D721Med (cell line): ENCODE measurements around the gene LGR6.
A peak's percentile ranks its signal among the peaks of the same experiment; 100 is the strongest.

Experiments
- DNase-seq: peaks from one replicate; pipeline ENCODE4 v3.0.0; 2011; ENCODE audit warnings: low spot score; ENCODE audit not compliant: insufficient read length
- FAIRE-seq: peaks from 2 replicates; lab custom pipeline; 2011; peaks lifted over from hg19 to GRCh38; lab: Jason Lieb, UNC
- TF ChIP-seq, protein P1 (sequence below): IDR thresholded peaks from 2 replicates; pipeline ENCODE4 v1.5.1; 2012; ENCODE audit warnings: mild to moderate bottlenecking, control low read depth; ENCODE audit not compliant: insufficient read depth; ENCODE audit errors: missing control alignments

The LGR6 gene

DNA sequence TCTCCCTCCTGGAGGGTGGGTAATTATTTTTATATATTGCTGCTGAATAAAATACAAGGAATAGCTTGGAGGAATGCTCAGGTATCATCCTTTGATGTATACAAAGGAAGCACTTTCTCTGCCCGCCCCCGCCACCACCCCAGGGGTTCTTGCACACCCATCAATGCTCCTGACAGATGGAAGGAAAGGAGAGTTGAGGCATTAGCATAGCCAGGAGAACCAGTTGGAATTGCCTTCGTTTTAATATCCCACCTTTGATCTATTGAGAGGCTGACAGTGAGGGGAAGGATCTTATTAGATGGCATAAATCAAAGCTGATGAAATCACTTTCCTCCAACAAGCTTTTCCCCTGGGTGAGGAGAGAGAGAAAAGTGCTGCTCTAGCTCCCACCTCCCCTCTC lies 71.1 kb downstream of the LGR6 start:
- TF ChIP-seq, protein P1, sequence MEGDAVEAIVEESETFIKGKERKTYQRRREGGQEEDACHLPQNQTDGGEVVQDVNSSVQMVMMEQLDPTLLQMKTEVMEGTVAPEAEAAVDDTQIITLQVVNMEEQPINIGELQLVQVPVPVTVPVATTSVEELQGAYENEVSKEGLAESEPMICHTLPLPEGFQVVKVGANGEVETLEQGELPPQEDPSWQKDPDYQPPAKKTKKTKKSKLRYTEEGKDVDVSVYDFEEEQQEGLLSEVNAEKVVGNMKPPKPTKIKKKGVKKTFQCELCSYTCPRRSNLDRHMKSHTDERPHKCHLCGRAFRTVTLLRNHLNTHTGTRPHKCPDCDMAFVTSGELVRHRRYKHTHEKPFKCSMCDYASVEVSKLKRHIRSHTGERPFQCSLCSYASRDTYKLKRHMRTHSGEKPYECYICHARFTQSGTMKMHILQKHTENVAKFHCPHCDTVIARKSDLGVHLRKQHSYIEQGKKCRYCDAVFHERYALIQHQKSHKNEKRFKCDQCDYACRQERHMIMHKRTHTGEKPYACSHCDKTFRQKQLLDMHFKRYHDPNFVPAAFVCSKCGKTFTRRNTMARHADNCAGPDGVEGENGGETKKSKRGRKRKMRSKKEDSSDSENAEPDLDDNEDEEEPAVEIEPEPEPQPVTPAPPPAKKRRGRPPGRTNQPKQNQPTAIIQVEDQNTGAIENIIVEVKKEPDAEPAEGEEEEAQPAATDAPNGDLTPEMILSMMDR: no peak
- DNase-seq (no peak), FAIRE-seq (no peak)

DNA sequence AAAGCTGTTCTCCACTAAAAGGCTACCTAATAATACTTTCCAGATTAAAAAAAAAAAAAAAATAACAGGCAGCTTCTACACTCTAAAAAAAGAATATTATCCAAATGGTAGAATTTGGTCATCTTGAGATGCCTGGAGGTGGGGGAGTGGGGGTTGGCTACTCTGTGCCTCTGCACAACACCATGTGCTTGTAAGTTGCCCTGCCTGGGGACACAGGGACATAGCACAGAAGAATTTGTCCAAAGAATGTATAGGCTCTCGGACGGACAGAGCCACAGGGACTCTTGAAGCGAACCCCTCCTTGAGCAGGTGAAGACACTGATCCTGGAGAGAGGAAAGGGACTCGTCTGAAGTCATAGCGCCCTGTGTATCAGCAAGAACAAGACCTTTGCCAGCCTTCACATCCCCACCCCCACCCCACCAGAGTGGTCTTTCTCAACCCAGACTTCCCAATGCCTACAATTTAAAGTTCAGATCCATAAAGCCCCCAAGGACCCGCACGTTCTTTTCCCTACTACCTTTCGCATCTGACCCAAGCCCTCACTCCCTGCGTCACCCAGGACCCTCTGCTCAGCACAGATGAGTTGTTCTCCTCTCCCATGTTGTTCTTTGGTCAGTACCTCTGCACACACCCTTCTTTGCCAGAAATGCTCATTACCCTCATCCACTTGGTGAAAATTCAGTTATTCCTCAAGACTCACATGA lies 72.6 kb downstream of the LGR6 start:
- TF ChIP-seq, protein P1: no peak
- DNase-seq (no peak), FAIRE-seq (no peak)

DNA sequence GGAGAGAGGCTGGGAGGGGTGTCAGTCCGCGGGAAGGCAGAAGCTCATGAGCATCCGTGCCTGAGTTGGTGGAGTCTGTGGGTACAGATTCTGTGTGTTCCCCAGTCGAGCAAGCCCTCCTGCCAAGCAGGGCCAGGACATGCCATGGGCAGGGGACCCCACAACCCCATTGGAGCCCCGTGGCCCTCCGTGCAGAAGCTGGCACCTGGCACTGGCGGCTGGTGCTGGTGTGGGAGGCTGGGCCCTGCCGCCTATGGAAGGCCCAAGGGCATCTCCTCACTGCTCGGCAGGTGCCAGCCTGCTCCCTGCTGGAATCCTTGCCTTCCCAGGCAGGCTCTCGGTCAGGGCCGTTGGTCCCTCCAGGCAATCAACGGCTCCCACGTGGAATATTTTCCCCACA lies 74.4 kb downstream of the LGR6 start:
- TF ChIP-seq, protein P1: no peak
- DNase-seq (no peak), FAIRE-seq (no peak)

DNA sequence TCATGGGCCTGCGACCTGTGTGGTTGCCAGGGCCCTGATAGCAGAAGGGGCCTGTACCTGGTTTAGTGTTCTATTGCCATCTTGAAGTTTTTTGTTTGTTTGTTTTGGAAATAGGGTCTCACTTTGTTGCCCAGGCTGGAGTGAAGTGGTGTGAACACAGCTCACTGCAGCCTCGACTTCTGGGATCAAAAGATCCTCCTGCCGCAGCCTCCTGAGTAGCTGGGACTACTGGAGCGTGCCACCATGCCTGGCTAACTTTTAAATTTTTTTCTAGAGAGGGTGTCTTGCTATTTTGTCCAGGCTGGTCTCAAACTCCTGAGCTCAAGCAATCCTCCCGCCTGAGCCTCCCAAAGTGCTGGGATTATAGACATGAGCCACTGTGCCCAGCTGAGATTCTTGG lies 75.2 kb downstream of the LGR6 start:
- FAIRE-seq: no peak
- TF ChIP-seq, protein P1: no peak
- DNase-seq: no peak

DNA sequence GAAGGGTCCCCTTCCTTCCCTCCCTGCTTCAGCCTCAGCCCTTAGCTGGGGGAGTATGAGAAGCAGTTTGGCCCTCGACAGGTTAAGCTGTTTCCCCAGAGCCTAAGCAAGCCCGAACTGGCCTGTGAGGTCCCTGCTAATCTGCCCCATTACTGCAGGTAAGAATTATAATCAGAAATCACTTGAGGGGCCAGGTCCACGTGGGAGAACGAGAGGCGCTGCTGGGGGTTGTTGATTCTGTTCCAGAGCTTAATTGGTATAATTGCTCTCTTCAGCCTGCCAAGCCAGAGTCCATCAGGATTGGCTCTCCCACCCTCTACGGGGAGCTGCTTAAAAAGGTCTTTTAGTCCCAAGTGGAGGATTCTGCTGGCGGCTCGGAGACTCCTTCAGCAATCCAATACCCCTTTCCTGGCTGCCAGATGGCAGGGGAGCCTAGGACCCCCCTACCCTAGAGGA lies 77.3 kb downstream of the LGR6 start:
- FAIRE-seq: peak; percentile 63
- DNase-seq: peak; percentile 85

DNA sequence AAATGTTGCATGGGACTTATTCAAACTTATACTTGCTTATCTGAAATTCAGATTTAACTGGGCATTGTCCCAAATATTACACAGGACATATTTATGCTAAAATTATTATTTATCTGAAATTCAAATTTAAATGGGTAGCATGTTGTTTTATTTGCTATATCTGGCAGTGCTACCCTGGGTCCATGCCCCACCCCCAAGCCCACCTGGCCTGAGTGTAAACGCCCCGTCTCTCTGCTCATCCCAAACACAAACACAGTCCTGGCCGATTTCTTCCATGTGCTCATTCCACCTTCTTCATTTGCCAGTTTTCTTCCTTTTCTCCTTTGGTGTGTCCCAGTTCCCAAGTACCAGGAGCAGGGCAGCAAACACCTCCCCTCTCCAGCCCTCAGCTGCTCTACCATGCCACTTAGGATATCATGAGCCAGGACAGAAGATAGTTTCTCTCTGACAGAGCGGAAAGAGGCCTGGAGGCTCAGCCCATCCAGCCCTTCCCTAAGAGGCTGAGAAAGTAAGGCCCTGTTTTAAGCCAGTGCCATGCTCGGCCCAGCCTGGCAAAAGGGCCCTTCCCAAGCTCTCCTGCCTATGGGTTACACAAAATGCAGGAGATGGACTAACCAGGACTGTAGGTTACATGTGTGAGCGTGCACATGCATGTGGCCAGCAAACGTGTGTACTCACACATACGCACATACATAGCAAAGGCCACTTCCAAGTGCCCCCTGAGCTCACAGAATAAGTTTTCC lies 78.7 kb downstream of the LGR6 start:
- FAIRE-seq (no peak), DNase-seq (no peak)
- TF ChIP-seq, protein P1: no peak

More for the DNA sequence above, 77.3 kb downstream of the LGR6 start:
- TF ChIP-seq, protein P1: no peak

DNA sequence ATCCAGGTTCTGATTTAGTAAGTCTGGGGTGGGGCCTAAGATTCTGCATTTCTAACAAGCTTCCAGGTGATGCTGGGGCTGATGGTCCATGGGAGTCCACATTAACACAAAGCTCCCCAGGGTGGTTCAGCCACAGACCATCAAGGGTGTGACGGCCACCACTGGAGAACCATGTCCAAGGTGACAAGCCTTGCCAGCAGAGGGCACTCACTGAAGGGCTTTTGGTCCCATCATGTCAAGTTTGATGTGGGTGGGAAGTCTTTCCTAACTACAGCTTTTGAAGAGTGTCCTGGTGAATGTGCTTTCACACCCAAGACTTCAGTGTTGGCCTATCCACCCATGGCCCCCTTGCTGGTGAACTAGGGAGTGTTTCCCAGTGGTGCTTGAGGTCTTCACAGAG lies 81.0 kb downstream of the LGR6 start:
- FAIRE-seq (no peak), DNase-seq (no peak)
- TF ChIP-seq, protein P1: peak; percentile 2
